ENCODE measurements around the gene SRXN1.

DNA sequence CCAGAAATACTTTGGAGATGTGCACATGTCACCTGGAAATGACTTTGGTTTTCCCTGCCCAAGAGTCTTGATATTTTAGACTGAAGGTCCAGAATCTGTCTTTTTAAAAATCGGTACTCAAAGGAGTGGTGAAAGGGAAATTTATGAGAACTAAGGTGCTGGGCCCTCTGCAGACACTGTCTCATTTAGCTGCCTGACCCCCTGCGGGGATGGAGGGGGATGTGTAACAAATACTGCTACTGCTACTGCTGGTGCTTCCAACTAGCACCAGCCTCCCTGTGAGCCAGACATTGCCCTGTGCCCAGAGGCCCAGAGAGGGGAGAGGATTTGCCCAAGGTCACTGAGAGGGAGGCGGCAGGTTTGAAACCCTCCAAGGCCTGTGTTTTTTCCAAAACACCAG lies 15.6 kb upstream of the SRXN1 start:
- TF ChIP-seq POLR2AphosphoS5 (IDR thresholded peaks at IDR 0.05; ENCODE audit: borderline replicate concordance, low read depth, low read length): no peak
- no peak for TF ChIP-seq EZH2 (IDR thresholded peaks at IDR 0.05)
- no peak for TF ChIP-seq FOXP2 (optimal IDR thresholded peaks at IDR 0.05; ENCODE audit: control extremely low read depth, extremely low read length, insufficient read depth)
